Activated T-helper 9 cell treated with anti-CD3 and anti-CD28 coated beads, Interleukin-2, amount 50 U/mL, for 16 hours (primary cell): ENCODE measurements around the gene YIPF5.

Source experiments
- DNase-seq: peaks from one replicate; pipeline ENCODE4 v3.0.0-alpha.2; 2020; ENCODE audit warnings: low read depth

Gene YIPF5

DNA sequence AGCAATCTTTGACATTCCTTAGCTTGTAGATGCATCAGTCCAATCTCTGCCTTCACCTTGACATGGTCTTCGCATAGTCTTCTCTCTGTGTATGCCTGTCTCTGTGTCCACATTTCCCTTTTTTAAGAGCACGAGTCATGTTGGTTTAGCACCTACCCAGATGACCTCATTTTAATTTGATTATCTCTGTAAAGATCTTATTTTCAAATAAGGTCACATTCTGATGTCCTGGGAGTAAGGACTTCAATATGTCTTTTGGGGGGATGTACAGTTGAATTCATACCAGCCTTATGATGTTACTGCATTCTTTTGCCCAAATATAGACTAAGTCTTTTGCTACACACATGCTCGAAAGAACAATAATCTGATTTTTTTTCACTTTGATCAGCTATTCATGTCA lies 7.1 kb upstream of the YIPF5 start:
- DNase-seq, result no peak

DNA sequence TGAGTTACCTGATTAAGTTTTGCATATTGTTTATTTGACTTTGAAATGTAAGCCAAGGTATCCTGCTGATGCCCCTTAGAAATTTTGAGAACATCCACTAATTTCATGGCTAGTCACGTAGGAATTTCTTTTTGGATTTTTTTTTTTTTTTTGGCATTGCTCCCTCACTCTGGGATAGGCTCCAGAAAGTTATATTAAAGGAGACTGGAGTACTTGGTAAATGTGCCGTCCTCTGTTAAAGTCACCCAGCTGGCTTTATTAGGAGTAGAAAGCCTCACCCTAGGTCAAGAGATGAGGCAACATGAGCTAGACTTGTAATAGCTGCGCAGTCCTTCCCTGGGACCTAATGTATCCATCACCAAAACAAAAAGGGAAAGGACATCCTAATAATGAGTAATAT lies 3.3 kb upstream of the YIPF5 start:
- no peak for DNase-seq

DNA sequence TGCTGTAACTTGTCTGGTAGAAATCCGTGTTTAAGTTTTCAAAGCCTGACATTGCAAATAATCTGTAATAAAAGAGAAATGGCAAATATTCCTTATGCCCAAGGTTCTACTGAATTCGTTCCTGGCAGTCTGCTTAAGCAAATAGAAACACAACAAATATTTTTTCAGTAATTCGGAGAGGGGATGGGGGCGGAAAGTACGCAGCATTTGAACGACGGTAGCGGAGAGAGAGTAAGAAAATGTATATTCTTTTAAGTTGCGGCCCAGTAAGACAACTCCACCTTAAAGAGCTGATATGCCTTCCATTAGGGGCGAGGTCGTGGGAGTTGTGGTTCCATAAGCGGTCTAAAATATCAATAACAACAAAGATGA lies 569 bp downstream of the YIPF5 start:
- DNase-seq, result no peak

DNA sequence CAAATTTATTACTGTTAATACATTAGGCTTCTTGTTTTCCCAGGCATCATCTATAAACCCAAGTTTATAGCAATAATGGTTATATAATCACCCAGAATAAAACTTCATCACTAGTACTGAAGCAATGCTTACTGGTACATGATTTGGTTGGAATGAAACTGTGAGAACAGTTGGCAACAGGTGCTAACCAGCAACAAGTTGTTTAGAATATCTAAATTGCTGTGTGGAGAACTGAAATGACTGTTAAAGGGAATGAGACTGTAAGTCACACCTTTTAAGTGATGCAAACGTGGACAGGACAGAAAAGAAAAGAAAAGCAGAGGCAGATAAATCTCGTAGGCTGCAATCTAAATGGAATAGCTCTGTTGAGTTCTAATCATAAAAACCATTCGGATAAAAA lies 2.5 kb downstream of the YIPF5 start:
- DNase-seq, result no peak

DNA sequence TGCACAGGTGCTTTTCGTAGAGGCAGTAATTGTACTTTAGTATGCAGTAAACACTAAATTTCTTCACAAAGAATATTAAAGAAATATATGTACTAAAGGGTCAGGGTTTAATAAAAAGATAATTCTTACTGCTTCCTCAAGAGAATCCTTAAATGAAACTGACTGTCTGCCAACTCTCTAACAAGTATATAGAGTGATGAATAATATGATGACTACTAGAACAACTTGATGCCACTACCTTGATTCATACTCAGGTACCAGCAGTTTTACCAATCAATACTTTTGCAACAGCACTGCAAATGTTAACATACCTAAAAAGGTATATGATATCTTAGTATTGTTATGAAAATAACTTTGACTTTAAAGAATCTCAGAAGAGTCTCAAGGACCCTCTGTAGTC lies 3.8 kb downstream of the YIPF5 start:
- no peak for DNase-seq

DNA sequence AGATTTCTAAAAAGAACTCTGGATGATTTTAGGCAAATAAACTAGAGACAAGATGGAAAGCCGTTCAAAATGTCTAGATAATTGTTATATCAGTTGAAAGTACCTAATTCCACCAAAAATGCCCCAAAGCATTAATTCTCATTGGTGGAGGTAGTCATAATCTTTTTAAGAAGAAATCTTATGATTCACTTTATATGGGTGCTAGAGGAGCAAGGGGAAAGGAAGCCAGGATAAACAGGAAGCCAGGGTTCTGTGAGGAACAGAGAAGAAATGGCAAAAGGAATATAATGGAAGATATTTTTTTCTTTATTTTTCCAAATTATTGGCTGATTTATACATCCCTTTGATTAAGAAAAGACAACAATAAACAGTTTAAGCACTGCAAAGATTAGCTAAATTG lies 7.8 kb downstream of the YIPF5 start:
- no peak for DNase-seq

DNA sequence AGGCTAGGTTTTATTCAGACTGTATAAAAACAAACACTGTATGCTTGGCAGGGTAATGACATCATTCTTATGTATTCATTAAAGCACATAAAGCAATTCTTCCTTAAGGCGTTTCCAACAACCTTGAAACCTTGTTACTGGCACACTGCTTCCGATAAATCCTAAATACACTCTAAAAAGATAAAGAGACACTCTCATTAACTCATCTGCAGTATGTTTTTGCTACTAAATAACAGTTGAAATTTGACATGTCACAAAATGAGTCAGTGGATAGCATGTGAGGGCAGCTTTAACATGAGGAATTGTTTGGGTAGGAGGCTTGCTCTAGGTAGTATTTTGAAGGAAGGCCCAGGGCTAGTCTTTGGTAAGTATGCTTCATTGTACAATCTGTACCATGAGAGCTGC lies 13.7 kb downstream of the YIPF5 start:
- no peak for DNase-seq

DNA sequence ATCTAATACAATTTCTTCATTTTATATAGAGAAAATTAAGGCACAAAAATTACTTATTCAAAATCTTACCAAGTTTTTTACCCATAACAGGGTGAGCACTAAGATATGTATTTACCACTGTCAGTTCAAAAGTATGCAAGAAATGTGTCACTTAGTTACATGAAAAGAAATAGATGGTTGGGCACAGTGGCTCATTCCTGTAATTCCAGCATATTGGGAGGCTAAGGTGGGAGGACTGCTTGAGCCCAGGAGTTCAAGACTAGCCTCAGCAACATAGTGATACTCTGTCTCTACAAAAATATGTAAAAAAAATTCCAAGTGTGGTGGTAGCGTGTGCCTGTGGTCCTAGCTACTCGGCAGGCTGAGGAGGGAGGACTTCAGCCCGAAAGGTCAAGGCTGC lies 19.4 kb downstream of the YIPF5 start:
- DNase-seq, result no peak

DNA sequence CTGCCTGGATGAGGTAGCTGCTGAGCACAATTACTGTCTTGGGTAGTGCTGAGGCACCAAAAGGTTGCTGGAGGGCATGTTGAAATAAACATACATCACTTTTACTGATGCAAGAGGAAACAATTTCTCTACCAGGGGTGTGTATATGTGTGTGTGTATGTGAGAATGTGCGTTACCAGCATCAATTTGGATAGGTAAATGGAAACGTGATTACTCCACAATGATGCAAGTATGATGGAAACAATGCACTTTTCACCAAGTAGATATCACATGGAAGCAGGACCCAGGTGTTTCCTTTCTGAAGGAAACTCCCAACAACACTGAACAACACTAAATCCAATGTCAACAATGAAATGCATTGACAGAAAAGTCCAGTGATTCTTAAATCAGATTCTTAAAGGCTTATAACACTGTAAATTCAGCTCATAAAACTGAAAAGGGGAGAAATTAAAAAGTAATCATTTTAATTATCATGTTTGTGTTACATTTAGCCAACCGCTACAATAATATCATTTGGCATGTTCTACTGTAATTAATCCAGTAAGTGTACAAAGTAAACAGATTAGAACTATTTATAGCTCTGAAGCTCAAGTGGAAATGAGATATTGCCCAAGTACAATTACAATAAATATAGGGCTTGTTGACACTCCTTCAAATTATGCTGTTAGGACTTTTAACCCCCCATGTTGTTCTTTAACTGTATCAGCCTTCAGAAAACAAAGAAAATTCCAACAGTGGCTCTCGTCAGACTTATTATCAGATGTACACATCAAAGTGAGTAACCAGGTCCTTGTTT lies 25.3 kb downstream of the YIPF5 start:
- no peak for DNase-seq

DNA sequence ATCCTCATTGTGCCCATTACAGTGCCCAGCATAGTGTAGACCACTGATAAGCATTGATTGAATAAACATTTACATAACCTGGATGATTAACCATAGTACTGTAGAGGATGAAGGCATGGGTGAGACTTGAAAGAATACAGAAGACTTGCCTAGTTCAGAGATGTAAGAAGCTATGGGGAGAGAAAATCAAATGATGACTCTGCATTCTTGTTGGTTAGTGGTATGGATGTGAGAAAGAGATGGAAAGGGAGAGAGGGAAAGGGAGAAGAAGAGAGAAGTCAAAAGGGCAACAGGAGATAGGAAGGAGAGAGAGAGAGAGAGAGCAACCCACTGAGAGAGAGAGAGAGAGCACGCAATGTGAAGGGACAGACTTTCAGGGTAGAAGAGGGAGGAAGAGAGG lies 26.8 kb downstream of the YIPF5 start:
- DNase-seq, result no peak

DNA sequence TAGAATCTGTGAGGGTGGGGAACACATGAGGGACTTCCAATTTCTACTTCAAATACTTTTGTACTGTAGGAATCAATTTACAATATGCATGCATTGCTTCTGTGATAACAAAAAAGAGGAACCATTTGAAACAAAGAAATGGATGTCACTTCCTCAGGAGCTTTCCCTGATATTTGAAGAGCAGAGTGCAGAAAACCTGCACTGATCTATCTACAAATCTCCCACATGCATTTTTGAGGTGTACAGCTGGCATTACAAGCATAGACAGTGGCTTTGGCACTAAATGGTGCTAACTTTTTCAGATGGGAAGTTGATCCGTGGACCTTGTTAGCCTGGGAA lies 27.7 kb downstream of the YIPF5 start:
- no peak for DNase-seq

DNA sequence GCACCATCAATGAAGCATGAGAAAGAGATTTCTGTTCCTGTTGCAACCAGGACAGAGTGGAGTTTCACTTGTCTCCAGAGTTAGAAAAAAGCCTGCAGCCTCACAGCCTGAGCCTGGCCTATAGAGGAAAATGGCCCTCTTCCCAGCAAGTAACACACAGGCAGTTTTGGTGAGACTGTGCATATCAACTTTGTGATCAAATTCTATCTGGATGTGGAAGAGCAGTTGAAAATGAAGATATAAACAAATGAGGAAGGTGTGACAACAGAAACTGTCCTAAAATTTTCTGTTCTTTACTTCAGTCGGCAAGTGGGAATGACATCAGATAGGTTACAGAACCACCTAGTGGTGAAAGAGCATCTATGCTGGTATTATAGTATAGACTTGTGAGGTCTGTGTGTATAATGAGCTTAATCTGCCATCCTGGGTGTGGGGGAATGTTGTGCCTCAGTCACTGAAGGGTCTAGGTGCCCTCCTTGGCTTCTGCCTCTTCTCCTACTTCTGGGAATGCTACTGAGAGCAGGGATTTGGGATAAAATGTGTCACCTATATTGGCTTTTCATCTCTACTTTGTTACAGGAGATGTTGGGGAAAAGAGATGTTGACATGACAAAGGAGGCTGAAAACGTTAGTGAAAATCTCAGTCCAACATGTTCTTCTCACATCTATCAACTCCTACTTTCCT lies 28.2 kb downstream of the YIPF5 start:
- DNase-seq, result no peak

DNA sequence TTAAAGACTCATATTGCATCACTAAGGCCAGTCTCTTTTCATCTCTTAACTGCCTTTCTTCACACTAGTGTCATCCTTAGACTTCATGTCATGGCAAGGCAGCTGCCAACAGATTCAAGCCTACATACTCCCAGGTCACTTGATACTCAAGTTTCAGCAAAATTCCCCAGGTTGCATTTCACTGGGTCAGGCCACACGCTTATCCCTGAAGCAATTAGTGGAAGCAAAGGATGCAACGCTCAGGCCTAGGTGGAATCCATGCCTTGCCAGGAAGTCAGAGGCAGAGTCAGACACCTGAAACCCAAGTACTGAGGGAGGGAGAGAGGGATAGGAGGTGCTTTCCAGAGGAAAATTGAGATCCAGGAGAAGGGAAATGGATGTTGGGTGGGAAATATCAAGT lies 28.9 kb downstream of the YIPF5 start:
- no peak for DNase-seq

DNA sequence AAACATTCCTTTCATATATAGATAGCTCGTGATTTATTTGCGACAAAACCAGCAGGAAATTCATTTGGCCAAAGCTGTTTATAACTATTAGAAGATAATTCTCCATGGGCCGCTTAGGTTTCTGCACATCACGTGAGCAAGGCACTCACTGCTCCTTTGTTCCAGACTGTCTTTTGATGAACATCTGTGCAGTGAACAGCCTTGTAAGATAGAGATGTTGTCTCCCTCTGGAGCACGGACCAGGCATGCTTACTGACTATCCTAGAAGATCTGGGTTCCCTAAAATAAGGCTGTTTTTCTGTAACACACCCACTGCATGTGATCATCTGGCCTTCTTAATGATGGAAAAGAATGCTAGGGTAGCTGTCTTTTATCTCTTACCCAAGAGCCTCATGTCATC lies 30.9 kb downstream of the YIPF5 start:
- DNase-seq, result no peak

DNA sequence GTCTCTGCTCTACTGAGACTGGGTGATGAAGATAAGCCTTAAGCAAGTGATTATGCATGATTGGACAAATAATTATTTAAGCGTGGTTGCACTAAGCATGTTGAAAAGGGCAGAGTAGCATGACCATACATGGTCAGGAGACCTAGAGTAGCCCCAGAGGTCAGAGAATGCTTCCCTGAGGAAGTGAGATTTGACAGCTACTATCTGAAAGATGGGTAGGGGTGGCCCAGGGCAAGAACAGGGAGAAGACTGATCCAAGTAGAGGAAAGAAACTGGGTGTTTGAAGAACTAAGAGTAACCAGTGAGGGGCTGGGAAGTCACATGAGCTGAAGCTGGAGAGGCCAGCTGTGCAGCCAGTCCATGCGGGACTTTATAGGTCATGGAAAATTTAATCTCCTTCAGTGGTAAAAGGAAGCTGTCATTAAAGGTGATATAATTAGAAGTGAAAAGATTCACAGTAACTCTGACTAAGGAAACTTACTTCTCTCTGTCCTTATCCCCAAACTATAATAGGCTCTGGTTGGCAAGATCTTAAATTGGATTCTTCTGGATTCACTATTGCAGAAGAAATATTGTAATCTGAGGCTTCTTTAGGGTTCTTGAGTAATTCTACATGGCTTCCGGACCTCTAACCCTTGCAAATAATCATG lies 35.2 kb downstream of the YIPF5 start:
- no peak for DNase-seq

DNA sequence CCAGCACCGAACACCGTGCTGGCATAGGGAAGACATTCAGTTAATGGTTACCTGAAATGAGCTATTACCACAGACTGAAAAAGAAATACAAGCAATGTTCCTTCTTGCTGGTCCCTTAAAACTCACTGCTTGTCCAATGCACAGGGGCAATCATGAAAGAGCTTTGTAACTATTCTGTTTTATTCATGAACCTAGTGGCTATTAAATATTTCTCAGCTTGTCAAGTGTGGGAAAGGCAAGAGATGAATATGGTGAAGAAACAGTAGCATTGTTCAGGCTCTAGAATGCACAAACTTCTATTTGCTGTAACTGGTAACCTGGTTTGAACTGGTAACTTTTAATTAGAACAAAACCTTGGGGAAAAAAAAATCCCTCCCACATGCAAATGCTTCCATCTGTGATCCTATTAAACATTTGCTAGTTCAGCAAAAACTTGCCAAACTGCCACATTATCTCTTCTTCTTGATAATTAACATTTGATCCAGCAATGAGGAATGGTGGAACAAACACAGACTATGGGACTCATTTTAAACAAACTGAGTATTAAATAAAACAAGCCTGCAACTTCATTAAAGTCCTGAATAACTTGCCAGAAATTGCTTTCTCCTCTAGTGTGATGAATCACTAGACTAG lies 36.1 kb downstream of the YIPF5 start:
- DNase-seq, result no peak

DNA sequence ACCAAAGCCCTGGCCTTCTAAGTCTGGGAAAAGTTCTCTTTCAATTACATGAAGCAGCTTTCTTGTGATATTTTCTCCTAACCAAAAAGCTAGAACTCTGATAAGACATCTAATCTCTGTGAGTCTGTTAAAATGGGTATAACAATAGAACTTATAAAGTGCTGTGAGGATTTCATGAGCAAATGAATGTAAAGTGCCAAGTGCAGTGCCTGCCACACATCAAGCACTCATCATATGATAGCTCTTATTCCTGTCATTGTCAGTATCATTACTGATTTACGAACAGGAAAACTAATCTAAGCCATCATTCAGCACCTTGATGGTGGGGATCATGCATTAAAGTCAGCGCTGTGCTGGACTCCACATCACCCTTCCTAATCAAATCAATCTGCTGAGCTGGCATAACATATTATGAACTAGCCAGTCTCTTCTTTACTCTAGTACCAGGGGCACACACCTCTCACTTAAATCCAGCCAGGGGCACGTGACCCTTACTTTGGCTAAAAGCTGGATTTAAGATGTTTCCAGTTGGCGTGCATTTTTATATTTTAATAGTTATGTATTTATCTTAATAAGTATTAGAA lies 37.3 kb downstream of the YIPF5 start:
- no peak for DNase-seq

DNA sequence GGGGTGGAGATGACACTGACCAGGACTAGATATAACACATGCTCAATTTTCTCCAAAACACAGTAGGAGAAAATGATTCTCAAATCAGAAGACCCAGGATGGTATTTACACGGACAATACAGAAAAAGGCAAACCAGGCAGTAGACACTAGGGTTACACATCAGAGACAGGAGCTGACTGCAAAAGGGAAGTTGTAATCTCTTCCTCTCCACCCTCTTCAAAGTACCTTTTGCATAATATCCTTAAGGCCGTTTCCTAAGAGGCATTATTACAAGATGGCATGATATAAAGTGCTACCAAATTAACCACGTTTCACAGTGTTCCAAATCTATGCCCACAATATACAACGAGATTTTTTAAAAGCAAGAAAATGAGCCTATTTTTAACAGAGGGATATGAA lies 39.2 kb downstream of the YIPF5 start:
- DNase-seq, result no peak

DNA sequence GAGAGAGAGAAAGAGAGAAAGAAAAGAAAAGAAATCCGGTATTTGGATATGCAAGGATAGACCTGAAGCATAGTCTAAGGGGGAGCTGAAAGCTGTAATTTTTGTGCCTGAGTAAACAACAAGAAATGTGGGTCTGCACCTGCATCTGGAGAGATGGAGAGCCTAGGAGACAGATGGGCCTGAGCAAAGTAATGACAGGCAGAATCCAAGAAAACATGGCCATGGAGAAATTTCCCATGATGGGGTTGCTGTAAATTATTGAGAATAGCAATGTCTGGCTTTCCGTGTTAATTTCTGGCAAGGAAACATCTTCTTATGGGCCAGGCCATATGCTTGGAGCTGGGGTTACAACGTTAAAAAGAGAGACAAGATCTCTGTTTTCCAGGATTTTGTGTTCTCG lies 40.2 kb downstream of the YIPF5 start:
- DNase-seq, result no peak

DNA sequence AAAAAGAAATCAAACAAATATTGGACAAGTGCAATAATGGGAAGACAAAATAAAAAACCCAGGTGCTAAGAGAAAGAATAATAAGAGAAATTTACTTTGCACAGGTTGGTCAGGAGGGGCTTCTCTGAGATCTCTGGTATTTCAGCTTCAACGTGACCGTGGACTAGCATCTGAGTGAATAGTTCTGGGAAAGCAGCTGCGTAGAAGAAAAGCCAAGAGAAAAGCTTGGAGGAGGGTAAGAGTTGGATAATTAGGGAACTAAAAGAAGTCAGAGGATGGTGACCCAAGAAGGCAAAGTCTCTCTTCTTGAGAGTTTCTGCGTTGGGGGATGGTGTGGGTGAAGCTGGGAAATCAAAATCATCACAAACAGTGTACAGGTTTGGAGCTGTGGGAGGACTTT lies 41.6 kb downstream of the YIPF5 start:
- DNase-seq, result no peak

DNA sequence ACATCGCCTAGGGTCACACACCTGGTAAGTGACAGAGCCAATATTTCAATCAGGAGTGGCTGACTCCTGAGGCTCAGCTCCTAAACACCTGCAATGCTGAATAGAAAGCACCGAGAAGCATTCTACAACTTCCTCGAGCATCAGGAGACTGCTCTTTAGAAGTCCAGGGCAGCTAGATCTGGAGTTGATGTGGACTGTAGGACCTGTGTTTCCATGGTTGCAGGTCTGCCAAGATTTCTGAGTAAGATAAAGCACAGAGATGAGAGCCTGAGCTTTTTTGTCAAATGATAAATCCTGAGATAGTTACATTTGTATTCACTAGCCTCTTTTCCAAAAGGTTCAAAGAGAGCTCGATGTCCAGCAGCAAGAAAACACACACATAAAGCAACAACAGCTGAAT lies 43.8 kb downstream of the YIPF5 start:
- DNase-seq, result no peak

DNA sequence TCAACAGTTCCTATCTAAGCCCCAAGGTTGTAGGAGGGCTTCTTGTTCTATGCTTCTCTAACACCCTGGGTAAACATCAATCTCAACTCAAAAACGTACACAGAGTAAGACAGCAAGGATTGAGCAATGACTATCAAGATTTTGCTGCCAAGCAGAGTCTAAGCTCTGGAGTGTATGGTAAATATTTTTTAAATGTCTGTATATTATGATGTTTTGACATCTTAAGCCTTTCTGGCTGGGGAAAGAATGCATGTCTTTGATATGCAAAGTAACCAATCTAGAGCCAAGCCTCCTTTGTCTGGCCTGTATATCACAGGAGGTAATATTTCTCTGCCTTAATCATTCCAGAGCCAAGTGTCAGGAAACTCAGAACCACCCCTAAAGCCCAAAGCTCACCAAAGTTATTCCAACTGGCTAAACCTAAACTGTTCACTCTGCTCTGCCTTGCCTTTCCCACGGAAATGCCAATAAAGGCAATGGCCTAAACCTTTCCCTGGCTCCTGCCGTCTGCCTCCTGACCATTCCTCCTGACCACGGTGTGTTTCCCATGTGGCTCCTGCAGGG lies 45.2 kb downstream of the YIPF5 start:
- no peak for DNase-seq
